Mesodermal cell (in vitro differentiated cells): ENCODE data around the gene ULK4.
"Not testable (repeated sequence)": the region's sequence is repeated elsewhere in the genome, so short reads cannot be mapped to it uniquely, and the experiment has no call there.

Source experiments
- H3K27ac ChIP-seq: 2 replicates; pipeline ENCODE4 v1.7.0; 2013; ENCODE audit warnings: mild to moderate bottlenecking, low read depth, low read length, moderate library complexity; ENCODE audit not compliant: severe bottlenecking
- H3K36me3 ChIP-seq: 2 replicates; pipeline ENCODE4 v1.7.1; 2013; ENCODE audit warnings: mild to moderate bottlenecking, low read length, moderate library complexity; ENCODE audit not compliant: control insufficient read depth, insufficient read depth
- H3K4me1 ChIP-seq: one replicate; pipeline ENCODE4 v1.7.1; 2013; ENCODE audit warnings: mild to moderate bottlenecking, low read length; ENCODE audit not compliant: insufficient read depth, control insufficient read depth, poor library complexity, severe bottlenecking
- H3K4me3 ChIP-seq: 2 replicates; pipeline ENCODE4 v1.7.0; 2013; ENCODE audit warnings: low read length, control low read depth, mild to moderate bottlenecking; ENCODE audit not compliant: insufficient read depth, poor library complexity, severe bottlenecking; ENCODE audit errors: extremely low read depth
- H3K9me3 ChIP-seq: 2 replicates; pipeline ENCODE4 v1.7.1; 2013; ENCODE audit warnings: mild to moderate bottlenecking, low read length, moderate library complexity; ENCODE audit not compliant: control insufficient read depth
- whole genome bisulfite sequencing, 2 experiments: methylation state at CpG; one replicate each; pipeline ENCODE4 v1.1.5; 2013; ENCODE audit warnings: missing lambda C conversion rate in 2 of 2; ENCODE audit not compliant: insufficient coverage in 2 of 2; 5-methylcytosine and 5-hydroxymethylcytosine counted together

The ULK4 gene

GRCh38 chr3:41647730-41648129 lies 314.2 kb downstream of the ULK4 start:
- 95% methylated on average over 4 of the region's 17 CpGs; no CpG with 5 or more reads in 1 of the 2 experiments for whole genome bisulfite sequencing, 2 experiments
- not testable (repeated sequence) for H3K4me1 ChIP-seq, H3K4me3 ChIP-seq, H3K36me3 ChIP-seq, H3K27ac ChIP-seq
- peaks cover 12% of the 10 kb centered on the region for H3K9me3 ChIP-seq

GRCh38 chr3:41640076-41640475 lies 321.8 kb downstream of the ULK4 start:
- no peaks in the 10 kb centered on the region for H3K4me1 ChIP-seq
- H3K27ac ChIP-seq, result no peak overlapping the region
- no peaks in the 10 kb centered on the region for H3K9me3 ChIP-seq
- H3K4me3 ChIP-seq, result no peak overlapping the region
- WGBS, 2 experiments, result 78 to 97% methylated on average over 3 of the region's 4 CpGs
- H3K36me3 ChIP-seq, result no peaks in the 10 kb centered on the region

GRCh38 chr3:41638381-41638780 lies 323.5 kb downstream of the ULK4 start:
- Histone ChIP-seq H3K9me3 (no peaks in the 10 kb centered on the region), H3K36me3 (no peaks in the 10 kb centered on the region), H3K4me1 (no peaks in the 10 kb centered on the region), H3K4me3 (no peak overlapping the region), H3K27ac (no peak overlapping the region)
- WGBS, 2 experiments, result 100% methylated on average over 1 to 2 of the region's 2 CpGs

GRCh38 chr3:41632700-41633099 lies 329.2 kb downstream of the ULK4 start:
- H3K9me3 ChIP-seq, result no peaks in the 10 kb centered on the region
- H3K4me3 ChIP-seq, result no peak overlapping the region
- H3K36me3 ChIP-seq, result no peaks in the 10 kb centered on the region
- no peak overlapping the region for H3K27ac ChIP-seq
- H3K4me1 ChIP-seq, result no peaks in the 10 kb centered on the region

- Histone ChIP-seq H3K9me3 (no peaks in the 10 kb centered on the region), H3K4me1 (no peaks in the 10 kb centered on the region), H3K36me3 (no peaks in the 10 kb centered on the region), H3K4me3 (no peak overlapping the region), H3K27ac (no peak overlapping the region)
Observed at GRCh38 chr3:41630708-41631107, 331.2 kb downstream of the ULK4 start.

GRCh38 chr3:41629986-41630385 lies 331.9 kb downstream of the ULK4 start:
- H3K36me3 ChIP-seq, result no peaks in the 10 kb centered on the region
- H3K4me1 ChIP-seq, result no peaks in the 10 kb centered on the region
- no peak overlapping the region for H3K4me3 ChIP-seq
- no peaks in the 10 kb centered on the region for H3K9me3 ChIP-seq
- WGBS, 2 experiments, result 90 to 100% methylated on average over 1 of the region's 1 CpG
- no peak overlapping the region for H3K27ac ChIP-seq

- H3K4me3 ChIP-seq, result no peak overlapping the region
- H3K36me3 ChIP-seq, result no peaks in the 10 kb centered on the region
- H3K27ac ChIP-seq, result no peak overlapping the region
- no peaks in the 10 kb centered on the region for H3K4me1 ChIP-seq
- WGBS, 2 experiments, result 75% methylated on average over 4 of the region's 4 CpGs; no CpG with 5 or more reads in 1 of the 2 experiments
- no peaks in the 10 kb centered on the region for H3K9me3 ChIP-seq
Observed at GRCh38 chr3:41629072-41629471, 332.8 kb downstream of the ULK4 start.

GRCh38 chr3:41627477-41628087 lies 334.3 kb downstream of the ULK4 start:
- Histone ChIP-seq H3K4me1 (no peaks in the 10 kb centered on the region), H3K4me3 (no peak overlapping the region), H3K27ac (no peak overlapping the region), H3K36me3 (no peaks in the 10 kb centered on the region), H3K9me3 (no peaks in the 10 kb centered on the region)
- WGBS, 2 experiments, result 93 to 94% methylated on average over 4 to 5 of the region's 5 CpGs

GRCh38 chr3:41612853-41613252 lies 349.1 kb downstream of the ULK4 start:
- 56 to 71% methylated on average over 1 to 2 of the region's 2 CpGs for WGBS, 2 experiments
- Histone ChIP-seq H3K4me1 (no peaks in the 10 kb centered on the region), H3K9me3 (no peaks in the 10 kb centered on the region), H3K36me3 (no peaks in the 10 kb centered on the region), H3K4me3 (no peak overlapping the region), H3K27ac (no peak overlapping the region)

GRCh38 chr3:41611008-41611407 lies 350.9 kb downstream of the ULK4 start:
- H3K4me1 ChIP-seq, result no peaks in the 10 kb centered on the region
- H3K27ac ChIP-seq, result no peak overlapping the region
- 93 to 97% methylated on average over 6 of the region's 6 CpGs for WGBS, 2 experiments
- no peak overlapping the region for H3K4me3 ChIP-seq
- H3K36me3 ChIP-seq, result no peaks in the 10 kb centered on the region
- no peaks in the 10 kb centered on the region for H3K9me3 ChIP-seq

- no CpG with 5 or more reads among the region's 1 CpG for WGBS, 2 experiments
- Histone ChIP-seq H3K27ac (no peak overlapping the region), H3K36me3 (no peaks in the 10 kb centered on the region), H3K4me1 (no peaks in the 10 kb centered on the region), H3K4me3 (no peak overlapping the region), H3K9me3 (no peaks in the 10 kb centered on the region)
Observed at GRCh38 chr3:41608347-41608746, 353.6 kb downstream of the ULK4 start.
